HepG2 (cell line): ENCODE data around the gene PODXL2. TPM values are rescaled to one million over a fixed set of nuclear protein-coding genes. Genes with fewer than 3 reads are reported as not detected.

ENCODE experiments used
- ATAD3A ChIP-seq: sonication (generic); formaldehyde crosslinking; IDR thresholded peaks from 2 replicates; pipeline ENCODE4 v1.4.0; 2020; ENCODE audit warnings: missing genetic modification reagents
- BRD4 ChIP-seq: sonication (generic); formaldehyde crosslinking; IDR thresholded peaks from 2 replicates; pipeline ENCODE4 v1.4.0; 2020; ENCODE audit warnings: missing genetic modification reagents
- GABPA ChIP-seq, 2 experiments: IDR thresholded peaks; 2 replicates each; pipeline ENCODE4 v1.6.1; 2011 to 2016; ENCODE audit warnings: low read depth in 2 of 2, low read length in 1 of 2, missing biosample characterization in 1 of 2, missing genetic modification characterization in 1 of 2
- GPN1 ChIP-seq: sonication (generic); formaldehyde crosslinking; IDR thresholded peaks from 2 replicates; pipeline ENCODE4 v1.5.1; 2020; ENCODE audit warnings: missing genetic modification reagents, borderline replicate concordance
- KMT2B ChIP-seq: IDR thresholded peaks from 2 replicates; pipeline ENCODE4 v1.6.1; 2016; ENCODE audit warnings: missing genetic modification reagents, missing compliant biosample characterization
- MED13 ChIP-seq: sonication (generic); formaldehyde crosslinking; IDR thresholded peaks from 2 replicates; pipeline ENCODE4 v1.5.0; 2020; ENCODE audit warnings: missing genetic modification reagents
- MIER2 ChIP-seq: IDR thresholded peaks from 2 replicates; pipeline ENCODE4 v1.6.1; 2016; ENCODE audit warnings: missing biosample characterization, missing genetic modification reagents
- MXD3 ChIP-seq: IDR thresholded peaks from 2 replicates; pipeline ENCODE4 v1.6.1; 2016; ENCODE audit warnings: mild to moderate bottlenecking, missing biosample characterization, missing genetic modification reagents
- MXD4 ChIP-seq: IDR thresholded peaks from 2 replicates; pipeline ENCODE4 v1.6.1; 2016; ENCODE audit warnings: mild to moderate bottlenecking, missing biosample characterization, missing genetic modification reagents
- ONECUT2 ChIP-seq: sonication (generic); formaldehyde crosslinking; IDR thresholded peaks from 2 replicates; pipeline ENCODE4 v1.4.0; 2020; ENCODE audit warnings: missing genetic modification reagents
- PATZ1 ChIP-seq: sonication (generic); formaldehyde crosslinking; IDR thresholded peaks from 2 replicates; pipeline ENCODE4 v1.4.0; 2020; ENCODE audit warnings: missing genetic modification reagents
- PAX8 ChIP-seq: sonication (generic); formaldehyde crosslinking; IDR thresholded peaks from 2 replicates; pipeline ENCODE4 v1.8.0; 2022; ENCODE audit warnings: mild to moderate bottlenecking, missing genetic modification reagents, borderline replicate concordance
- TSC22D2 ChIP-seq: sonication (generic); formaldehyde crosslinking; IDR thresholded peaks from 2 replicates; pipeline ENCODE4 v1.5.1; 2020; ENCODE audit warnings: missing genetic modification reagents, mild to moderate bottlenecking, borderline replicate concordance
- ZBTB39 ChIP-seq: sonication (generic); formaldehyde crosslinking; IDR thresholded peaks from 2 replicates; pipeline ENCODE4 v1.5.0; 2020; ENCODE audit warnings: missing genetic modification reagents
- ZNF143 ChIP-seq: sonication (generic); formaldehyde crosslinking; IDR thresholded peaks from 2 replicates; pipeline ENCODE4 v1.4.0; 2020; ENCODE audit warnings: missing genetic modification reagents
- ZNF331 ChIP-seq: sonication (generic); formaldehyde crosslinking; IDR thresholded peaks from 2 replicates; pipeline ENCODE4 v1.4.0; 2020; ENCODE audit warnings: missing genetic modification reagents
- ZNF33A ChIP-seq: sonication (generic); formaldehyde crosslinking; IDR thresholded peaks from 2 replicates; pipeline ENCODE4 v1.5.1; 2020; ENCODE audit warnings: missing genetic modification reagents, mild to moderate bottlenecking, moderate library complexity, borderline replicate concordance
- ZNF546 ChIP-seq: sonication (generic); formaldehyde crosslinking; conservative IDR thresholded peaks from 2 replicates; pipeline ENCODE4 v1.8.1; 2023; ENCODE audit warnings: mild to moderate bottlenecking, missing genetic modification reagents
- ZNF569 ChIP-seq: sonication (generic); formaldehyde crosslinking; IDR thresholded peaks from 2 replicates; pipeline ENCODE4 v1.5.0; 2020; ENCODE audit warnings: mild to moderate bottlenecking, missing genetic modification reagents, moderate library complexity, borderline replicate concordance
- ZNF776 ChIP-seq: sonication (generic); formaldehyde crosslinking; IDR thresholded peaks from 2 replicates; pipeline ENCODE4 v1.4.0; 2020; ENCODE audit warnings: mild to moderate bottlenecking, missing genetic modification reagents
- ZNF780A ChIP-seq: sonication (generic); formaldehyde crosslinking; IDR thresholded peaks from 2 replicates; pipeline ENCODE4 v1.8.0; 2022; ENCODE audit warnings: mild to moderate bottlenecking, missing genetic modification reagents, moderate library complexity
- ZNF800 ChIP-seq: sonication (generic); formaldehyde crosslinking; IDR thresholded peaks from 2 replicates; pipeline ENCODE4 v1.4.0; 2020; ENCODE audit warnings: missing genetic modification reagents
- ZNF816 ChIP-seq: sonication (generic); formaldehyde crosslinking; IDR thresholded peaks from 2 replicates; pipeline ENCODE4 v1.8.0; 2022; ENCODE audit warnings: missing genetic modification reagents, mild to moderate bottlenecking, borderline replicate concordance
- ZNF841 ChIP-seq: sonication (generic); formaldehyde crosslinking; IDR thresholded peaks from 2 replicates; pipeline ENCODE4 v1.8.1; 2023; ENCODE audit warnings: missing genetic modification reagents, borderline replicate concordance
- polyA plus RNA-seq, 8 experiments: library from polyadenylated mRNA; depleted of rRNA in 3 of 8; stranded (reverse) in 7 of 8; unstranded in 1 of 8; fragments of >200 nt; fragmentation: Illumina TruSeq in 4 of 8; extraction: Trizol in 4 of 8; gene quantifications; 2 replicates each; pipeline versions ENCODE4 v1.2.1 to v1.2.3, GENCODE V29; 2011 to 2016; ENCODE audit warnings: low read depth in 4 of 8, missing spikeins in 1 of 8, mixed read lengths in 1 of 8; ENCODE audit not compliant: insufficient read depth in 1 of 8
- total RNA-seq, 5 experiments: library from RNA; depleted of rRNA; stranded (reverse); fragments of >200 nt; fragmentation: Illumina TruSeq; extraction: Trizol; gene quantifications; 2 replicates each; pipeline ENCODE4 v1.2.3, GENCODE V29; 2016; ENCODE audit warnings: low read depth in 1 of 5

The PODXL2 gene
- total and polyA plus RNA-seq, 2 of the 13 experiments (the other 11 are each of a cell fraction or from before 2014, with no cell fraction given), result 20.4 to 25.1 TPM

- TF ChIP-seq MXD4 (CRISPR knock-in tag) (0 out of 2 replicates have a peak, but pooled peaks have one; percentile 15), PATZ1 (peak; percentile 64; the same call in 1 of the 2 replicates), KMT2B (no peak), PAX8 (CRISPR knock-in tag) (no peak), BRD4 (CRISPR knock-in tag) (no peak), ZNF776 (no peak), MED13 (CRISPR knock-in tag) (no peak), ZBTB39 (CRISPR knock-in tag) (no peak), ONECUT2 (no peak), ZNF800 (CRISPR knock-in tag) (no peak), ZNF143 (no peak), GABPA (IDR thresholded peaks at IDR 0.05; ENCODE audit: low read depth, low read length) (peak; percentile 2; the same call in 1 of the 2 replicates), GABPA (CRISPR knock-in tag; IDR thresholded peaks at IDR 0.05; ENCODE audit: low read depth) (no peak), ZNF780A (CRISPR knock-in tag) (no peak), ZNF569 (CRISPR knock-in tag) (0 out of 2 replicates have a peak, but pooled peaks have one; percentile 43), GPN1 (CRISPR knock-in tag) (no peak), MIER2 (CRISPR knock-in tag) (no peak), ZNF331 (no peak), ATAD3A (no peak), ZNF841 (no peak), MXD3 (CRISPR knock-in tag) (no peak), ZNF546 (CRISPR knock-in tag) (no peak), ZNF33A (no peak), TSC22D2 (CRISPR knock-in tag) (no peak), ZNF816 (CRISPR knock-in tag) (no peak)
Measured at GRCh38 chr3:127673191-127674100, 44.5 kb downstream of the PODXL2 start (continued).
